GM18502 (cell line): ENCODE data around the gene GSAP.
"Not testable (repeated sequence)": the region's sequence is repeated elsewhere in the genome, so short reads cannot be mapped to it uniquely, and the experiment has no call there.

Experiments
- ATAC-seq: cut with Tn5 transposase; IDR thresholded peaks from one replicate; pipeline ENCODE4 v1.9.1; 2021; ENCODE audit warnings: mild to moderate bottlenecking; ENCODE audit not compliant: unreplicated experiment, poor library complexity

The GSAP gene

GRCh38 chr7:77368974-77369373 is 47.2 kb downstream of the GSAP start:
- no peak for ATAC-seq

- no peak for ATAC-seq
These were observed 48.2 kb downstream of the GSAP start for GRCh38 chr7:77367976-77368375.

GRCh38 chr7:77362905-77363304 is 53.2 kb downstream of the GSAP start:
- ATAC-seq, result no peak

- ATAC-seq, result no peak
These were observed 55.2 kb downstream of the GSAP start for GRCh38 chr7:77360969-77361368.

GRCh38 chr7:77360104-77360503 is 56.0 kb downstream of the GSAP start:
- no peak for ATAC-seq

- no peak for ATAC-seq
These were observed 56.5 kb downstream of the GSAP start for GRCh38 chr7:77359599-77359998.

- no peak for ATAC-seq
These were observed 61.2 kb downstream of the GSAP start for GRCh38 chr7:77354914-77355313.

DNA sequence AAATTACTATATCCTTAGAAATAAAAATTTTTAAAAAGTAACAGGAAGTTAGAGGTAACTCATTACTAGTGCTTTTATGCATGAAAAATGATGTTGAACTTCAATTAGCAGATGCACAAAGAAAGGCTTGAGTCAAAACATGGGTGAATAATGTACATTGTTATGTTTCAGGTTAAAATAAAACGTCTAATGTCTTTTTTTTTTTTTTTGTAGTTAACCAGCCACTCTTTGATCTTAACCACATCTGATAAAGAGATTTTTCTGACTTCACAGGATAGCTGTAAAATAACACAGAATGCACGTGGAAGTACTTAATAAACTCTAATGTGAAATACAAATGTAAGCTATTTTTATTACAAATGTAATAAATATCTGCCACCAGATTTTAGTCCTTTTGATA is 61.7 kb downstream of the GSAP start:
- no peak for ATAC-seq

DNA sequence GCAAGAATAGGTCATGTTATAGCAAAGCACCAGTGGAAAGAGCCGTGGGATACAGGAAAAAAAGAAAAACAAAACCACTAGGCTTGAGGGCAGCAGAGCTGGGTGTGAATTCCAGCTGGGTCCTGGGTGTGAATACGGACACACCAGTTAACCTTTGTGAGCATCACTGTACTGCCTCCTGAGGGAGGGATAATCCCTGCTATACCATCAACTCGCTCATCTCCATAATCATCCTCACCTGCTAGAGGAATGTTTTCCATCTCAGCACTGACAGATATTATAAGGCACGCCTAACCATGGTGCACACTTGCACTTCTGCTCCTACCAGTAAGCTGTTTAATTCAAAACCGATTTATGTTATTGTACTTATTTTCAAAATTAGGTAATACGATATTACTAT is 62.2 kb downstream of the GSAP start:
- ATAC-seq, result no peak

GRCh38 chr7:77353407-77353721 is 62.8 kb downstream of the GSAP start:
- no peak for ATAC-seq

DNA sequence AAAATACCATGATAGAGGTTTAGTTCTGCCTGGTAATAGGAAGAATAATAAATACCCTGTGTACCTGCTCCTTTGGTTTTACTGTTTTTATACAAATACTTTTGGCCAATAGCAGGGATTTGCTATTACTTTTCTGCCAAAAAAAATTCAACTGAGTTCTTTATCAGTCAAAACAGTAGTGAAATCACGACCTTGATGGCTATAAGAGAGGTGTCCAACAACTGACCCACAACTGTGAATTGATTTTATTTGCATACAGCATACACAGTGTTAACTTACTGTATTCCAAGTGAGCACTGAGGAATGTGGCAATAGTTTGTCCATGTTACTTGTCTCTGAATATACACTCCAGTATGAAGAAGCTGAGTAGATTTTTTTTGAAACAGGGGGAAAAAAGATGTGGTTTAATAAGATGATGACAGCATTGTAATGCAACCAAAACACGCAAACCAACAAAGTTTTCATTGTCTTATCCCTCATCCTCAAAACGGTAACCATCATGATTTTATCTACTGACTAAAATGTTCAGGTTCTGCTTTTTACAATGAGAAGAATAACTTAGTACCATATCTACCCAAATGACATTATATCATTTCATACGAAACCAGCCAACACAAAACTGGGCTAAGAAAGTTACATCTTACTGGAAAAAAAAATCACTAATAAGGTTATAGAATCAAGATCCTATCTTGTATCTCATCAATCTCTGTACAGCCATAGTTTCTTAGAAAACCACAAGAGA is 63.3 kb downstream of the GSAP start:
- ATAC-seq, result no peak

DNA sequence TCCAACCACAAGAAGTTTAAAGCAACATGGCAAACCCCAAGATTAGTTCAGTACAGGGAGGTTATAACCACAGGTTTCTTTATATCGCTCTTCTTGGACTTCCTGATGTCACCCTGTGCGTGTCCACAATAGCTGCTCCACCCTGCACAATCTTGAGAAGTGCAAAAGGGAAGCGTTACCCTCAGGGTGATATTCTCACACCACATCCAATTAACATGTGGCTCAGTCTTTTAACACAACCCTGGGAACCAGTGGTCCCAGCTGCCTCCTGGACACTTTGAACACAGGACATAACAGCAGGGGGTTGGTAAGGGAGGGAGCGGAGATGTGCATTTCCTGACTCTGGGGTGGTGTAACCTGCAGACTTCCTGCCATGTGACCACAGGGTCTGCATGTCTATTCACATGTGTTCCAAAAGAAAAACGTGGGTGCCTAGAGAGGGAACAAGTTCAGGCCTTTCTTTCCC is 64.6 kb downstream of the GSAP start:
- ATAC-seq, result peak; percentile 96

DNA sequence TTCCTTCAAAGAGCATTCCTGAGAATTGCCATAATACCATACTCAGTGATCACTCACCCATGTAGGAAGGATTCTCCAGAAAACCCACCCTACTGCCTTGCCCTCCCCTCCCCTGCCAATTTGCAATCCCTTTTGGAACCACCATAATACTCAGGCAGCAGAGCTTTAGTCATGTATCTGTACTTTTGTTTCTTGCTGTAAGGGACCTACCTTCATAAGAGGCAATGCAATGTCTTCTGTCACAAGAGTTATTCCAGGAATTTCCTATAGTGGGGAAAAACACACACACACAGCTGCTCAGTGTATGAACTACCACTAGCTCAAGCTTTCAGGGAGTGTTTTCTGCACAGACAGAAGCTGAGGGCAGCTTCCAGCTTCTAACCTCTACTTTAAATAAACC is 67.0 kb downstream of the GSAP start:
- ATAC-seq, result no peak

DNA sequence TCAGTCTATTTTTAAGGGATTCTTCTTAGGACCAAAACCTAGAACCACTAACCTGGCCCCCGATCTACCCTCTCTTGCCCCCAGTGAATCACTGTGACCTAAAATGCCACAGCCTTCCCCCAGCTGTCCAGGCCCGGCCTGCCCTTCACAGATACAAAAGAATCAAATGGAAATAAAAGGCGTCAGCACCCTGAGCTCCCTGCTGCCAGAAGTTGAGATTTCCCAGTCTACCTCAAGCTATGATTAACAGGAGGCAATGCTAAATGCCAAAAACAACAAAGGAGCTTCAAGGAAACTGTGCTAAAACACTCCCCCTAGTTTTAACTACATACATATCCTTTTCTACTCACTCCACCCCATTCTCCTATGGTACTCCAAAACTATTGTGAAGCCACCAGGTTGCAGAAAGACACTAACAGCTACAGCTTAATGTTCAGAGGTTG is 67.8 kb downstream of the GSAP start:
- no peak for ATAC-seq

DNA sequence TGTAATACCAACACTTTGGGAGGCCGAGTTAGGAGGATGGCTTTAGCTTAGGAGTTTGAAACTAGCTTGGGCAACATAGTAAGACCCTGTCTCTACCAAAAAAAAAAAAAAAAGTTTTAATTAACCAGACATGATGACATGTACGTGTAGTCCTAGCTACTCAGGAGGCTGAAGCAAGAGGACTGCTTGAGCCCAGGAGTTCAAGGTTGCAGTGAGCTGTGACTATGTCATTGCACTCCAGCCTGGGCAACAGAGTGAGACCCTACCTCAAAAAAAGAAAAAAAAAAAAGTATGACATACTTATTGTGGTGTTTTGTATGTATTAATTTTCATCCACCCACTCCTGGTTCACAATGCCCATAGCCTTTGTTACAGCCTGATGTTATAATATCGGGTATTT is 69.7 kb downstream of the GSAP start:
- ATAC-seq, result no peak

GRCh38 chr7:77345426-77345825 is 70.7 kb downstream of the GSAP start:
- ATAC-seq, result not testable (repeated sequence)

DNA sequence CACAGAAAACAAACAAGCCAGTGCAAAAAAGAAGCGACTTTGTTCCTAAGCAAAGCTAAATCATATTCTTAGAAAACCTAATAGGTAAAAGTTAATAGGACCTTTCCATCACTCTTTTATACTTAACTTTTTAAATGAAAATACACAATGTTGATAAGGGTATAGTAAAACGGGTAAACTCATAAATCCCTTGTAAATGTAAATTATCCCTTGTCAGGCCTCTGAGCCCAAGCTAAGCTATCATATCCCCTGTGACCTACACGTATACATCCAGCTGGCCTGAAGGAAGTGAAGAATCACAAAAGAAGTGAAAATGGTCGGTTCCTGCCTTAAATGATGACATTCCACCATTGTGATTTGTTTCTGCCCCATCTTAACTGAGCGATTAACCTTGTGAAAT is 76.4 kb downstream of the GSAP start:
- ATAC-seq, result no peak

DNA sequence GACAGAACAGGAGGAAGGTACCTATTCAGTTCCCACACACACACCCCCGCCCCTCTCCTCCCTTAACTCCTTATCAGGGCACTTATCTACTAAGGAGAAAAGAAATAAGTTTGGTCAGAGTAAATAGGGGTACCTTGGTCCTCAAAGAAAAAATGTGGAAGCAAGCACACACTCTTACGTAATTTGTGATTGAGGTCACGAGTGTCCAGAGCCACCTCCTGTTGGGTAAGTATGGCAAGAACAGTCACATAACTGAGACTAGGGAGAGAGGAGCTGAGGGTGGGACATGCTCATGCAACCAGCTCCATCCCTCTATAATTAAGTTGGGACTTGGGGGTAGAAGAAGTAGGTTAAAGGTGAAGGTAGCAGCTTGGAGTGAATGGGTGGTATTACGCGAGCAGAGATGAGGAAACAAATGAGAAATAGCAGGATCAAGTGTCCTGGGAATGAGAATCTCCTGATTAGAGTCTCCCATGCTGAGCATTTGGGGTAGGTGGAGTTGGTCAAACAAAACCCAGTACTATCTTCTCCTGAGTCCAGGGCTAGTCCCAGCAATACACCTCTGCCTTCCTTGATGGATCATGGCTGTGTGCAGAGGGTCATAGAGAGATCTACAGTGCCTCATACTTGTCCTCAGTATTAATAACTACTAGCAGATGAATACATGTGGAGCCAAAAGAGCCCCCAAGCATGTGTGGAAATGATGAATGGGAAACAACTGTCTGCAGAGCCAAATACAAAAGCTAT is 77.1 kb downstream of the GSAP start:
- no peak for ATAC-seq

DNA sequence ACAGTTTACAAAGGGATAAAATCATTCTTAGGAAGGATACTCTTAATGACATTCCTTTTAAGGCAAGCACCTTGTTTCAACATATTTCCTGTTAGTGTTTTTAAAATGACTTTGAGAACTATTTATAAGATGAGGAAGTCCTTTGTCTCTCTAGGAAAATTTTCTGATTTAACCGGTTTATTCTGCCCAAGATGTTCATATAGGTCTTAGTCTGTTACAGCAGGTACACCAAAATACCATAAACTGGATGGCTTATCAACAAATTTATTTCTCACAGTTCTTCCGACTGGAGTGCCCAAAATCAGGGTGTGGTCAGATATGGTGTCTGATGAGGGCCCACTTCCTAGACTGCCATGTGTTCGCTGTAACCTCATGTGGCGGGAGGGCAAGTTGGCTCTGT is 77.9 kb downstream of the GSAP start:
- no peak for ATAC-seq

GRCh38 chr7:77337456-77337990 is 78.6 kb downstream of the GSAP start:
- ATAC-seq, result no peak

GRCh38 chr7:77335581-77335980 is 80.6 kb downstream of the GSAP start:
- no peak for ATAC-seq

- ATAC-seq, result not testable (repeated sequence)
These were observed 82.1 kb downstream of the GSAP start for GRCh38 chr7:77334039-77334438.
